Heart right ventricle (tissue), 16 donors: ENCODE measurements around the gene RGS12. TPM values are rescaled to one million over a fixed set of nuclear protein-coding genes. Genes with fewer than 3 reads are reported as not detected.
"Not testable (repeated sequence)": the region's sequence is repeated elsewhere in the genome, so short reads cannot be mapped to it uniquely, and the experiment has no call there.

Experiments used
- ATAC-seq, 8 donors: fragments of 200-7000 bp; cut with Tn5 transposase; one replicate each; pipeline ENCODE4 v1.9.1; 2020; ENCODE audit warnings: mild to moderate bottlenecking in 8 of 8, moderate library complexity in 8 of 8, moderate number of reproducible peaks in 1 of 8
- DNase-seq, 2 donors: peaks; one replicate each; pipeline ENCODE4 v3.0.0-alpha.2; 2020
- H3K27ac ChIP-seq, 10 donors: fragments of 200-600 bp; sonication (generic) in 2 of 10; one replicate each; pipeline versions ENCODE4 v1.5.0 to v1.8.0; 2020 to 2022; ENCODE audit warnings: mild to moderate bottlenecking in 3 of 10
- H3K27me3 ChIP-seq, 7 donors: fragments of 200-600 bp; one replicate each; pipeline ENCODE4 v1.8.0; 2021 to 2022; ENCODE audit warnings: mild to moderate bottlenecking in 2 of 7
- H3K36me3 ChIP-seq, 9 donors: fragments of 200-600 bp; sonication (generic) in 1 of 9; one replicate each; pipeline versions ENCODE4 v1.5.0 to v1.8.0; 2020 to 2022; ENCODE audit warnings: mild to moderate bottlenecking in 2 of 9
- H3K4me1 ChIP-seq, 9 donors: fragments of 200-600 bp; sonication (generic) in 1 of 9; one replicate each; pipeline versions ENCODE4 v1.5.0 to v1.8.0; 2020 to 2022; ENCODE audit warnings: mild to moderate bottlenecking in 4 of 9
- H3K4me3 ChIP-seq, 10 donors: fragments of 200-600 bp; sonication (generic) in 2 of 10; one replicate each; pipeline versions ENCODE4 v1.5.0 to v1.8.0; 2020 to 2022; ENCODE audit warnings: mild to moderate bottlenecking in 7 of 10, moderate library complexity in 2 of 10
- H3K9me3 ChIP-seq, 11 donors: fragments of 200-600 bp in 10 of 11; sonication (generic) in 2 of 11; one replicate each; pipeline versions ENCODE4 v1.5.0 to v1.8.0; 2013 to 2022; ENCODE audit warnings: mild to moderate bottlenecking in 2 of 11, control low read depth in 1 of 11, moderate library complexity in 1 of 11
- WGBS, 2 donors: extraction: QIAGEN DNeasy Blood & Tissue Kit; methylation state at CpG; one replicate each; pipeline ENCODE4 v1.1.7; 2013; ENCODE audit warnings: inconsistent platforms in 1 of 2; 5-methylcytosine and 5-hydroxymethylcytosine counted together
- intact Hi-C, 10 donors: fragments of 100-400 bp; cut with DNase I; formaldehyde crosslinking; loops; one replicate each; pipeline versions ENCODE4 v1.11.1 to v1.14.2; 2022
- polyA plus RNA-seq, 2 donors: library from polyadenylated mRNA; stranded (reverse); fragments of 200-250 nt; gene quantifications; one replicate each; pipeline ENCODE4 v1.2.3, GENCODE V29; 2013
- total RNA-seq, 10 donors: library from RNA; stranded (reverse); fragmentation: NEBNext Ultra II Directional in 3 of 10; extraction: Animal tissue kit (Norgen Biotek cat#: 25700) in 3 of 10; gene quantifications; one replicate each; pipeline versions ENCODE4 v1.2.1 to v1.2.4, GENCODE V29; 2021 to 2023
- TF ChIP-seq, protein P1 (sequence below), 9 donors: fragments of 200-600 bp; sonication (generic) in 2 of 9; IDR thresholded peaks; one replicate each; pipeline versions ENCODE4 v1.5.0 to v1.8.0; 2021 to 2022; ENCODE audit warnings: antibody characterized with exemption in 9 of 9, mild to moderate bottlenecking in 5 of 9, moderate library complexity in 1 of 9
- donor health status: Arrhythmogenic right ventricular cardiomyopathy.
- donor health status: ischemic (EF 13 %, LVEDD 7.1; RV severe dilation, severe dysfunction).
- donor health status: healthy with polysubstance abuse.
- donor health status: DM: no; HTN: yes; CAD: no.
- donor health status: DM: no; HTN: no; CAD: no.
- donor health status: ischemic (EF 25% LVEDD 6.9; RV normal size, moderate dysfunction).
- donor health status: ischemic (EF 25% LVEDD 5.7; RV mildly dilated, moderate dysfunction).
- donor health status: healthy.
- donor health status: DM: yes; HTN: yes; CAD: no.
- donor health status: Ischemic cardiomyopathy.
- donor health status: ischemic (EF 35%, LVEDD 5.7; RV mildly dilated, moderate dysfunction).
- donor health status: nonischemic (EF 11% LVEDD 7.7; RV severe dilation, severe dysfunction).
- donor health status: DM: yes; HTN: yes; CAD: no.
- donor health status: PGD.
- donor health status: ischemic (EF 29% LVEDD 5.4; RV normal size, mild dysfunction).
- donor health status: nonischemic (EF 23%, LVEDD 6.1; RV moderate dilation, normal function).

RGS12 gene
- total and polyA plus RNA-seq, 12 donors: 9.7 to 24.4 (median 13.1) TPM

GRCh38 chr4:3299976-3300671 lies 7.3 kb downstream of the RGS12 start:
- Histone ChIP-seq H3K27ac (no peak overlapping the region), H3K9me3 (peaks cover 0 to 9% (median 0%) of the 10 kb centered on the region in 11 donors), H3K27me3 (no peaks in the 10 kb centered on the region), H3K4me3 (no peak overlapping the region), H3K4me1 (peaks cover 5 to 46% (median 33%) of the 10 kb centered on the region in 9 donors), H3K36me3 (no peaks in the 10 kb centered on the region)
- TF ChIP-seq, protein P1, sequence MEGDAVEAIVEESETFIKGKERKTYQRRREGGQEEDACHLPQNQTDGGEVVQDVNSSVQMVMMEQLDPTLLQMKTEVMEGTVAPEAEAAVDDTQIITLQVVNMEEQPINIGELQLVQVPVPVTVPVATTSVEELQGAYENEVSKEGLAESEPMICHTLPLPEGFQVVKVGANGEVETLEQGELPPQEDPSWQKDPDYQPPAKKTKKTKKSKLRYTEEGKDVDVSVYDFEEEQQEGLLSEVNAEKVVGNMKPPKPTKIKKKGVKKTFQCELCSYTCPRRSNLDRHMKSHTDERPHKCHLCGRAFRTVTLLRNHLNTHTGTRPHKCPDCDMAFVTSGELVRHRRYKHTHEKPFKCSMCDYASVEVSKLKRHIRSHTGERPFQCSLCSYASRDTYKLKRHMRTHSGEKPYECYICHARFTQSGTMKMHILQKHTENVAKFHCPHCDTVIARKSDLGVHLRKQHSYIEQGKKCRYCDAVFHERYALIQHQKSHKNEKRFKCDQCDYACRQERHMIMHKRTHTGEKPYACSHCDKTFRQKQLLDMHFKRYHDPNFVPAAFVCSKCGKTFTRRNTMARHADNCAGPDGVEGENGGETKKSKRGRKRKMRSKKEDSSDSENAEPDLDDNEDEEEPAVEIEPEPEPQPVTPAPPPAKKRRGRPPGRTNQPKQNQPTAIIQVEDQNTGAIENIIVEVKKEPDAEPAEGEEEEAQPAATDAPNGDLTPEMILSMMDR (IDR thresholded peaks at IDR 0.05): no peak
- WGBS, 2 donors: 83% methylated on average over 19 of the region's 19 CpGs
- DNase-seq (no peak), ATAC-seq (peak in 1 of 8 donors; percentile 3)
- intact Hi-C loops: no loop called here

DNA sequence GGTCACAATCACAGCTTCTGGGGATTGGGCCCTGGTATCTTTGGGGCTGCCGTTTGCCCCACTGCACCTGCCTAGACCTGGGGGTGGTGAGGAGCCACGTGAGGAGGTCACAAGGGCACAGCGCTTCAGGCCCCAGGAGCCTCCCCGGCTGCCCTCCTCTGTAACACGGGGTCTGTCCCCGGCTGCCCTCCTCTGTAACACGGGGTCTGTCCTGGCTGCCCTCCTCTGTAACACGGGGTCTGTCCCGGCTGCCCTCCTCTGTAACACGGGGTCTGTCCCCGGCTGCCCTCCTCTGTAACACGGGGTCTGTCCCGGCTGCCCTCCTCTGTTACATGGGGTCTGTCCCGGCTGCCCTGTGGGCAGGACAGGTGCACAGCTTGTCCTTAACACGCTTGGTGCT lies 8.1 kb downstream of the RGS12 start:
- H3K9me3 ChIP-seq, DNase-seq, H3K27me3 ChIP-seq, H3K4me3 ChIP-seq, ATAC-seq, H3K27ac ChIP-seq, intact Hi-C loops, H3K36me3 ChIP-seq: not testable (repeated sequence)
- 92 to 95% methylated on average over 15 of the region's 15 CpGs for WGBS, 2 donors
- H3K4me1 ChIP-seq: peaks cover 8 to 53% (median 41%) of the 10 kb centered on the region in 9 donors

GRCh38 chr4:3301450-3302172 lies 8.8 kb downstream of the RGS12 start:
- no peak for DNase-seq
- Histone ChIP-seq H3K4me3 (no peak overlapping the region), H3K4me1 (peaks cover 8 to 61% (median 48%) of the 10 kb centered on the region in 9 donors), H3K27me3 (no peaks in the 10 kb centered on the region), H3K36me3 (no peaks in the 10 kb centered on the region), H3K9me3 (peaks cover 0 to 9% (median 0%) of the 10 kb centered on the region in 11 donors), H3K27ac (no peak overlapping the region)
- TF ChIP-seq, protein P1 (IDR thresholded peaks at IDR 0.05): no peak
- 87 to 90% methylated on average over 15 of the region's 15 CpGs for WGBS, 2 donors
- intact Hi-C loops: no loop called here
- no peak for ATAC-seq

DNA sequence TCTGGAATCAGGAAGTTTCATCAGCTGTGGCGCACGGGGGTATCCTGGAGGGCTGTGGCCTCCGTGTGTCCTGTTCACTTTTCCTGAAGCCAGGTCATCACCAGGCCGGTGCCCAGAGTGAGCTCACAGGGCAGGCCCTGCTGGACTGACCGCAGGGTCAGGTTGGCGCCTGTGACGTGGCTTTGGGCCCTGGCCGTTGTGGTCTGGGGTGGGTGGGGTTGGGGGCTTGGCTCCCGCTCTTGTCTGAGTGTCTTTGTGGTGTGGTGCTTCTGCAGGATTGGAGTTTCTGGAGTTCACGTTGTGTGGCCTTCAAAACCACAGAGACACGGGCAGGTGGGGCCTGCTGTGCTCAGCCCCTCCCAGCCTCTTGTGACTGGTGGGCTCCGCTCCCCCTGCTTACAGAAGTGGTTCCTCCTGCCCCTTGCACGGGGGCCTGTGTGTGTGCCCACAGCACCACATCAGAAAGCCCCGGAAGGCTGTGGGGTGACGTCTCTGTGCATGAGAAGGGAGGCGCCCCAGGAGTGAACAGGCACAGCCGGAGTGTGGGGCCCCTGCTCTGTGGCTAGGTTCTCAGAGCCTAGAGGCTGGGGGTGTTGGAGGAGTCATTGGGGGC lies 9.5 kb downstream of the RGS12 start:
- intact Hi-C loops: no loop called here
- Histone ChIP-seq H3K27me3 (no peaks in the 10 kb centered on the region), H3K36me3 (no peaks in the 10 kb centered on the region), H3K4me3 (no peak overlapping the region), H3K4me1 (peaks cover 8 to 63% (median 50%) of the 10 kb centered on the region in 9 donors), H3K27ac (no peak overlapping the region), H3K9me3 (peaks cover 0 to 8% (median 0%) of the 10 kb centered on the region in 11 donors)
- no peak for DNase-seq
- WGBS, 2 donors: 75 to 78% methylated on average over 16 to 17 of the region's 17 CpGs
- peak in 1 of 8 donors; percentile 16 for ATAC-seq
- TF ChIP-seq, protein P1 (IDR thresholded peaks at IDR 0.05): no peak
